GM10248 (cell line): ENCODE measurements around the gene TYK2.

Experiments
- CTCF ChIA-PET: fragments of 300-600 bp; sonication (Branson Sonifier 250); formaldehyde crosslinking; extraction: SDS; loops from one replicate; lab custom pipeline; 2021; ENCODE audit warnings: antibody characterized with exemption; lab: Yijun Ruan, JAX
- POLR2A ChIA-PET: fragments of 350-650 bp; sonication (Branson Sonifier 250); formaldehyde crosslinking; extraction: SDS; loops from one replicate; lab custom pipeline; 2020; ENCODE audit warnings: antibody characterized with exemption; lab: Yijun Ruan, JAX
- DNase-seq: peaks from one replicate; pipeline ENCODE4 v3.0.0; 2012; ENCODE audit errors: extremely low spot score
- CTCF ChIP-seq: IDR thresholded peaks from 2 replicates; pipeline ENCODE4 v1.5.1; 2012; ENCODE audit warnings: mild to moderate bottlenecking, low read depth; ENCODE audit errors: extremely low read depth, missing control alignments, control extremely low read depth

TYK2 gene

GRCh38 chr19:10315335-10316214 lies 64.8 kb downstream of the TYK2 start, which contains the start of gene FDX2:
TSS of gene FDX2 (minus strand) at chr19:10316015. CDS start at chr19:10315996, 19 bp downstream.
- TF ChIP-seq CTCF = no peak
- DNase-seq = peak; percentile 95
- CTCF ChIA-PET = interaction anchor here (1.9 kb wide), 1 partner anchor 75 kb away, joined by 4 read pairs; no protein-coding TSS in a partner anchor
- POLR2A ChIA-PET = no interaction called here

GRCh38 chr19:10309423-10309822 lies 70.9 kb downstream of the TYK2 start, which contains the start of gene ZGLP1:
TSS of gene ZGLP1 (minus strand) at chr19:10309815.
- TF ChIP-seq CTCF = no peak
- ChIA-PET CTCF (interaction anchor here (1.5 kb wide), 1 partner anchor 50 kb away, joined by 7 read pairs; no protein-coding TSS in a partner anchor), POLR2A (no interaction called here)
- DNase-seq = no peak

- DNase-seq = no peak
- TF ChIP-seq CTCF = no peak
- ChIA-PET CTCF (interaction anchor here (0.9 to 1.9 kb wide), 5 partner anchors 10 to 52 kb away, joined by 3 to 5 read pairs (median 3); no protein-coding TSS in a partner anchor), POLR2A (no interaction called here)
Observed at GRCh38 chr19:10306327-10306726, 74.0 kb downstream of the TYK2 start.

GRCh38 chr19:10305139-10305806 lies 75.1 kb downstream of the TYK2 start:
- no peak for TF ChIP-seq CTCF
- ChIA-PET CTCF (interaction anchor here (1.2 to 1.8 kb wide), 3 partner anchors 14 to 53 kb away, joined by 3 read pairs; no protein-coding TSS in a partner anchor), POLR2A (no interaction called here)
- DNase-seq = no peak
